Lower leg skin (tissue), 4 donors: ENCODE measurements around the gene SLC30A3. TPM values are rescaled to one million over a fixed set of nuclear protein-coding genes. Genes with fewer than 3 reads are reported as not detected.
"Not testable (repeated sequence)": the region's sequence is repeated elsewhere in the genome, so short reads cannot be mapped to it uniquely, and the experiment has no call there.

ENCODE experiments used
- DNase-seq, 2 donors: peaks; one replicate each; pipeline ENCODE4 v3.0.0-alpha.2; 2019; ENCODE audit warnings: low spot score in 2 of 2
- H3K4me3 ChIP-seq: fragments of 200-600 bp; sonication (generic); 2 replicates; pipeline ENCODE4 v1.5.1; 2017; ENCODE audit warnings: mild to moderate bottlenecking, low read depth; ENCODE audit not compliant: poor library complexity, severe bottlenecking
- POLR2A ChIP-seq, 2 donors: fragments of 450-650 bp; IDR thresholded peaks; one replicate each; pipeline ENCODE4 v1.6.1; 2016 to 2017; ENCODE audit warnings: antibody characterized with exemption in 2 of 2, mild to moderate bottlenecking in 1 of 2, moderate library complexity in 1 of 2
- WGBS, 2 donors: methylation state at CpG; one replicate each; pipeline ENCODE4 v1.1.5; 2018; 5-methylcytosine and 5-hydroxymethylcytosine counted together
- intact Hi-C: fragments of 100-400 bp; cut with DNase I; formaldehyde crosslinking; loops from one replicate; pipeline ENCODE4 v1.15.0; 2023; ENCODE audit warnings: low total_unique reads
- total RNA-seq, 4 donors: library from RNA; depleted of rRNA; stranded (reverse); fragments of >200 nt; gene quantifications; one replicate each; pipeline ENCODE4 v1.1.0, GENCODE V29; 2016
- TF ChIP-seq, protein P1 (sequence below), 3 donors: fragments of 450-650 bp; IDR thresholded peaks; one replicate each; pipeline ENCODE4 v1.5.1; 2016; ENCODE audit warnings: antibody characterized with exemption in 3 of 3, mild to moderate bottlenecking in 3 of 3, moderate library complexity in 2 of 3

SLC30A3 gene
- total RNA-seq, 4 donors from 2014 or later = 0.15 TPM; not detected in 3

DNA sequence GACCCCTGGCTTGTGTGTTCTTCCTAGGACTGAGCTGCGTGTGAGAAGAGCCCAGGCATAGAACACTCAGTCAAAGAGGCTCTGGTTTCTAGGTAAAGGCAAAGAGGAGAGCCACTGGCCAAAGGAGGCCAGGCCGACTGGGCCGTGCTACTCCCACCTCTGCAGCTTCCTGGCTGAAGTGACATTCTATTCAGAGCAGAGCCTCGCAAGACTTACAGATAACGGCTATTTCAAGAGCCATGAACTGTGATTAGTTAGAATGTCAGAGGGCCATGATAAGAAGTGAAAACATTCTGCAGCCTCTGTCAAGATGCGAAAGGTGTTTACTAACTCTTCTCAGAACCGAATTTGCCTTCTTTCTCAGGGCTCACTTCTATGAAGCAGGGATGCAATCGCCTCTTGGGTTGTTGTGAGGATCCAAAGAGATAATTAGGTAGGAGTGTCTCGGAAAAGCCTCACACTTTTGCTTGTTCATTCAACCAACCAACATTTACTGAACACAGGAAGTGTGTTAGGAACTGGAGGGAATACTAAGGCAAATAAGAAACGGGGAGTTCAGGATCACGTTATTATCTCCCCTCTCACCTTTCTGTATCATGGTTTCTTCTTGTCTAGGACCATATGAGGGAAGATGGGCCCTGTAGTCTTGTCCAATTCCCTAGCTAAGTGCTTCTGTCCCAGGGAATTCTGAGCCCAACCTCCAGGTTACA, 8.9 kb upstream of the SLC30A3 start:
- DNase-seq = no peak
- intact Hi-C loops = no loop called here
- no peak for TF ChIP-seq POLR2A (IDR thresholded peaks at IDR 0.05)
- TF ChIP-seq, protein P1, sequence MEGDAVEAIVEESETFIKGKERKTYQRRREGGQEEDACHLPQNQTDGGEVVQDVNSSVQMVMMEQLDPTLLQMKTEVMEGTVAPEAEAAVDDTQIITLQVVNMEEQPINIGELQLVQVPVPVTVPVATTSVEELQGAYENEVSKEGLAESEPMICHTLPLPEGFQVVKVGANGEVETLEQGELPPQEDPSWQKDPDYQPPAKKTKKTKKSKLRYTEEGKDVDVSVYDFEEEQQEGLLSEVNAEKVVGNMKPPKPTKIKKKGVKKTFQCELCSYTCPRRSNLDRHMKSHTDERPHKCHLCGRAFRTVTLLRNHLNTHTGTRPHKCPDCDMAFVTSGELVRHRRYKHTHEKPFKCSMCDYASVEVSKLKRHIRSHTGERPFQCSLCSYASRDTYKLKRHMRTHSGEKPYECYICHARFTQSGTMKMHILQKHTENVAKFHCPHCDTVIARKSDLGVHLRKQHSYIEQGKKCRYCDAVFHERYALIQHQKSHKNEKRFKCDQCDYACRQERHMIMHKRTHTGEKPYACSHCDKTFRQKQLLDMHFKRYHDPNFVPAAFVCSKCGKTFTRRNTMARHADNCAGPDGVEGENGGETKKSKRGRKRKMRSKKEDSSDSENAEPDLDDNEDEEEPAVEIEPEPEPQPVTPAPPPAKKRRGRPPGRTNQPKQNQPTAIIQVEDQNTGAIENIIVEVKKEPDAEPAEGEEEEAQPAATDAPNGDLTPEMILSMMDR (IDR thresholded peaks at IDR 0.05) = no peak
- WGBS, 2 donors = 76 to 84% methylated on average over 11 of the region's 11 CpGs
- no peak overlapping the region for H3K4me3 ChIP-seq

DNA sequence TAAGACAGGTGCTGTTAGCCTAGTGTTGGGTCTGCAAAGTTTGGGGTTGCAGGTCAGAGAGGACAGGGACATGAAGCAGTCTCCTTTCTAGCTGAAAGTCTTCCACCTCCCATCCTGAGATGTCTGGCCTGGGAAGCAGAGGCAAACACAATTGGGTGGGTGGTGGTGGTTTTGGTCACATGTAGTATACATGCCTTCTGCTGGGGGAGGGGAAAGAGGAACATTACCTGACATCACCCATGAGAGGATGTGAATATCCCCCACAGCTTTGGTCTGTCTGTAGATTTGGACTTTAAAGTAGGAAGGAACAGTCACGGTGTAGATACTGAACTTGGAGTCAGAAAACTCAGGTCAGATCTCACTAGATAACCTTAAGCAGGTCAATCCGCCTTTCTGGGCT, 7.8 kb upstream of the SLC30A3 start:
- no peak overlapping the region for H3K4me3 ChIP-seq
- 78 to 91% methylated on average over 2 of the region's 2 CpGs for WGBS, 2 donors
- intact Hi-C loops = no loop called here
- TF ChIP-seq, protein P1 (IDR thresholded peaks at IDR 0.05) = no peak
- TF ChIP-seq POLR2A (IDR thresholded peaks at IDR 0.05) = no peak
- no peak for DNase-seq

DNA sequence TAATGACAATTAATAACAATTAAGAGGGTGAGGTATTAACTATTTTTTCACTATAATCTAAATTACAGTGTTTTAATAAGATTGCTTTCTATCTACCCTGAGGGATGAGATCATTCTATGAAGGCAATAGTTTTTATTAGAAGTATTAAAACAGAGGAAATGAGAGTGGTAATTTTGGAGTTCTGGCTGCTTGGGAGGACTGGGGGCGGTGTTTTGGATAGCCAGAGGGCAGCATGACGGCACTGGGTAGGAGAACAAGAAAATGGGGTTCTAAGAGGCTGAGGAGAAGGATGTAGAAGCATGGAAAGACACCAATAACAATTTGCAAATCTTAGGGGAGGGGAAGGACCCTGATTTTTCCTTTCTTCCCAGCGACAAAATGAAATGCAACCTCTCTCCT, 7.3 kb upstream of the SLC30A3 start:
- no peak for TF ChIP-seq POLR2A (IDR thresholded peaks at IDR 0.05)
- 68 to 70% methylated on average over 3 of the region's 3 CpGs for WGBS, 2 donors
- intact Hi-C loops = no loop called here
- no peak overlapping the region for H3K4me3 ChIP-seq
- DNase-seq = no peak

DNA sequence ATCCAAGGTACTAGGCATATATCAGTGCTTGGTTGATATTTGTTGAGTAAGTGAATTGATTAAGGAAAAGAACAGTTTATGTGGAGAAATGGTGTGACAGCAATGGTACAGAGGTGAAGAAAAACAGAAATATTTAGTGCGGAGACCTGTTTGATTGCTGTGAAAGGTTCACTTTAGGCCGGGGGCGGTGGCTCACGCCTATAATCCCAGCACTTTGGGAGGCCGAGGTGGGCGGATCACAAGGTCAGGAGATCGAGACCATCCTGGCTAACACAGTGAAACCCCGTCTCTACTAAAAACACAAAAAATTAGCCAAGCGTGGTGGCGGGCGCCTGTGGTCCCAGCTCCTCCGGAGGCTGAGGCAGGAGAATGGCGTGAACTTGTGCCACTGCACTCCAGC, 5.4 kb upstream of the SLC30A3 start:
- H3K4me3 ChIP-seq, intact Hi-C loops, DNase-seq: not testable (repeated sequence)
- WGBS, 2 donors = 85 to 89% methylated on average over 13 of the region's 13 CpGs

DNA sequence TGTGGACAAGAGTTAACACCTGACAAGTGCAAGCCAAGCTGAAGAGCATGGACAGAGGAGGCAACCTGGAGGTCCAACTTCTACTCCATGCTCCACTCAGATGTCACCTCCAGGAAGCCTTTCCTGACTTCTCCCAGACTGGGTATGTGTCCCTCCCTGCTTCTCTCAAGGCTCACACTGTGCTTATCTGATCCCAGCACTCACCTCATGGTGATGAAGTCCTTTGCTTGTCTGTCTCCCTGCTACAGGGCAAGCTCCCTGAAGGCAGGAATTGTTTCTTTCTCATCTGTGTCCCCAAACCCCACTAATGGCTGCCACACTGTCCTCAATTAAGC, 2.7 kb upstream of the SLC30A3 start:
- no peak for TF ChIP-seq POLR2A (IDR thresholded peaks at IDR 0.05)
- TF ChIP-seq, protein P1 (IDR thresholded peaks at IDR 0.05) = no peak
- intact Hi-C loops = no loop called here
- no peak overlapping the region for H3K4me3 ChIP-seq
- DNase-seq = no peak

DNA sequence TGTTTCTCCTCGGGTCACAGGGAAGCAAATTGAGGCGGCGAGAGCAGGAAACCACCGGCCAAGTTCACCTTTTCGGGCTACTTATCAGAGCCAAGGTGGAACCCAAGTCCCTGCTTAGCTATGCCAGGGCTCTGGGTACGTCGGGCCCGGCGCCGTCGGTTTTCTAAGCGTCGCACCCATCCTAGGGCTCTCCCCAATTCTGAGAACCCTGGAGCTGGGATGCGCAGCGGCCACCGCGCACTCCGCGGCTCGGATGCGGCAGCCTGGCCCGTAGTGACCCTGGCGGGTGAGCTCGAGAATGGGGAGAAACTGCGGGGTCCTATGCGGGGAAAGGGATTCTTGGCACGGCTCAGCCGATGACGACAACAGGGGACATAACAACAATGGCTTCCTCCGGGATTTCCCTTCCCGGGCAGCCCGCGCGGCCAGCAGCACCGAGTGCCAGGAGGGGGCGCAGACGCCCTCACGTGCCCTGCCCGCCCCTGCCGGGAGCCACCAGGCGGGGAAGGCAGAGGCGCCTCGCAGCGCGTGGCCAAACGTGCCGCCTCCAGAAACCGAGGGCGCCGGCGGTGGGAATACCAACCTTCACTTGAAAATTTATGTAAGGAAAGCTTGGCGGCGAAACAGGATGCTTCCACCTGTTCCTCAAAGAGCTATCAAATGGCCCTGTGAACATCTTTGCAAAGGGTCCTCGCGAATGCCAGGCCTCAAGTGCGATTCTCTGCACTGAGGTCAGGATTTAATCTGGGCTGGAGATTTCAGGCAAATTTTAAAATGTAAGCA, 2.1 kb upstream of the SLC30A3 start:
- no peak overlapping the region for H3K4me3 ChIP-seq
- TF ChIP-seq POLR2A (IDR thresholded peaks at IDR 0.05) = no peak
- TF ChIP-seq, protein P1 (IDR thresholded peaks at IDR 0.05) = peak in 1 of 3 donors; percentile 16
- no peak for DNase-seq
- intact Hi-C loops = no loop called here
- 4 to 6% methylated on average over 47 to 51 of the region's 56 CpGs for WGBS, 2 donors
